ENCODE data around the gene SFR1.
"Not testable (repeated sequence)": the region's sequence is repeated elsewhere in the genome, so short reads cannot be mapped to it uniquely, and the experiment has no call there.

The SFR1 gene

DNA sequence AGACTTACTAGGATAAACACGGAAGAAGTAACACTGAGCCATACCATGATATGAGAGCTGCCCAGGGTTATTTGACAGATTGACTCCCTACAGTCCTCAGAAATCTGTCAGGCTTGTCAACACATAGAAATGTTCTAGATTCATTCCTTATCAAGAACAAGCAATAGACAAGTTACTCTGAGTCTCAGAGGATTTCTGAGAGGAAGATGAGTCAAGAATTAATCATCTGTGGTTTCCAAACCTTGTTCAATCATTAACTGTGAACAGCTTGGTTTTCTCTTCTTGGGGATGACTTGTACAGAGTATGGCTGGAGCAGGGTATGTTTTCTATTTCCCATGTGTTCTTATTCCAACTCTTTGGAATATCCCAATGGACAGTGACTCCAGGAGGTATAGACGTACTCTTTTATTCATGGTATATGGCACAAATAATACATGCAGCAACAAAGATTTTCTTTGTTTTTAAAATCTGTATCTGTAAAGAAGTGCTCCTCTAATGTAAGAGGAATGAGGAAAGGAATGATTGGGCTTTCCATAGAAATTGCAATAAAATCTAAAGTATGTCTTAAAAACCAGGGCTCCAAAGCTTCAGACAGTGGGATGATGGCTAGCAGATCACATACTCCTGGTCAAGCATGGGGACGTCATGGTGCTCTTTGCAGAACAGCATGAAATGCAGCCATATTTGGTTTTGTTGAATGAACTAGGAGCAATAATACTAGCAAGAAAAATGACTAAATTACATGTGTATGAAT lies 11.9 kb upstream of the SFR1 start:
- no peak for FAIRE-seq

GRCh38 chr10:104113376-104113956 lies 8.5 kb upstream of the SFR1 start:
- no peak for FAIRE-seq

DNA sequence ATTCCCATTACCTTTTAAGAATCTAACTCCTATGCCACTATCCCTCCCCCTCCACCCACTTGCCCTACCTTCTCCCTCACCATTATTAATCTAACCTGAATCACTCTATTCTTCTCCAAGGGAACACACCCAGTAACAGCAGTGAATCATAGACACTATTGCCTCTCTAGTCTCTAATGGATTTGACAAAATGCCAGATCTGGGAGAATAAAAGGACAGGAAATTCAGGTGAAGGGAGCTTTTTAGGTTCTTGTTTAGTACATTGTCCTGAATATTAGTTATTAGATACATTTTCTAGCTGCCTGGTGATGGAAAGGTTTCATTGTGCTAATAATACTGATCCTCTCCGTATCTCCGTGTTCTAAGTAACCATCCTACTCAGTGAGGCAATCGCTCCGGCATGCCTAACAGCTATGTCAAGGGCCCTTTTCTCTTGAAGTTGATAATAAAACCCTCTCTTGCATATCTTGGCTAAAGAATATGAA lies 4.1 kb upstream of the SFR1 start:
- no peak for FAIRE-seq

GRCh38 chr10:104119996-104120395 lies 2.0 kb upstream of the SFR1 start:
- no peak for FAIRE-seq

DNA sequence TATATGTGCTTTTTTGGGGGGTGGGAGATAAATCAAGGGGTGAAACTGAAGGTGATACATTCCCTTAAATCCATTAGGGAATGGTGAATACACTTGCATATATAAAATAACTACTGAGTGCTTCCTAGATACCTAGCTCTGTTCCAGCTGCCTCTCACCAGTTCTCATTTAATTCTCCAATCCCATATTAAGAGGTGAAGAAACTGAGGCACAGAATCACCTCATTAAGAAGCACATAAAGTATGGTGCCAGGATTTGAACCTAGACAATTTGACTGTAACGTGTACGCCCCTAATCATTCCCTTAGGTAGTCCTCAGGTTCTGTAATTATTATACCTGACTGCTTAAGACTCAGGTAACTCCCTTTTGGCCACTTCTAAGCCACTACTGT lies 1.5 kb upstream of the SFR1 start:
- no peak for FAIRE-seq

GRCh38 chr10:104120903-104121484 lies 977 bp upstream of the SFR1 start:
- FAIRE-seq: peak; percentile 61

DNA sequence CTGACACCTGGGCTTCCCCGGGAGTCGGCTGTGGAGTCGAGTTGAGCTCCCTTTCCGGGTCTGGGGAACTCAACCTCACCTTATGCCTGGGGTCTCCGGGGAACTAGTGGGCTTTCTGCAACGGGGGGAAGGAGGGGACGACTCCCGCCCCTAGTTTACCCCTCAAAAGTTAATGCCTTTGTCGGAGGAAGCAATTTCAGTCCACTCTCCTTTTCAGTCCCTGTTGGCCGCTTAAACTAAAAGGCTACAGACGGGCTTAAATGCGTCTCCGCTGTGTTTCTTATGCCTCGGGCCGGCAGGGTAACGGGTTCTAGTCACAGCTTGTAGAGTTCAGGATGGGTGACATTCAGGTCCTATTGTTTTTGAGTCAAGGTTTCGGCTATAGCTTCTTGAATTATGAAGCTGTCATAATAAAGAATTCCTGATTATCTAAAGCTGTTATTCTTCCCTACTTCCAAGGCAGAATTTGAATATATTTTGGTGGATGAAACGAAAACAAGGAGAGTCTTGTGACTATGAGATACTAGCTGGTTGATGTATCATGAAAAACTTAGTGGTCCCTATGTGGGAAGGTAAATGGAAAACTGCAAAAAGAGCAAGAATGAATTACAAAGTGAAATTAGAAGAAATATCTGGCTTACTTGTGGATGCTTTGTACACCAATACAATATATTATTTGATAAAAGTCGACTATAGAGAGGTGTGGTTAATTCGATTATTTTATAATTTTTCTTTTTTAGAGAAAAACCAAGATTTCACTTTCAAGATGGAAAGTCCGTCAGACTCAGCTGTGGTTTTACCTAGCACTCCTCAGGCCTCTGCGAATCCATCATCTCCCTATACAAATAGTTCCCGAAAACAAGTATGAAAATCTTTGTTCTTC lies 495 bp downstream of the SFR1 start:
- no peak for FAIRE-seq

- FAIRE-seq: peak; percentile 68
These were observed 1.4 kb downstream of the SFR1 start for GRCh38 chr10:104123397-104123796.

- no peak for FAIRE-seq
These were observed 5.4 kb downstream of the SFR1 start for GRCh38 chr10:104127411-104127810.

GRCh38 chr10:104128214-104128613 lies 6.2 kb downstream of the SFR1 start:
- no peak for FAIRE-seq

DNA sequence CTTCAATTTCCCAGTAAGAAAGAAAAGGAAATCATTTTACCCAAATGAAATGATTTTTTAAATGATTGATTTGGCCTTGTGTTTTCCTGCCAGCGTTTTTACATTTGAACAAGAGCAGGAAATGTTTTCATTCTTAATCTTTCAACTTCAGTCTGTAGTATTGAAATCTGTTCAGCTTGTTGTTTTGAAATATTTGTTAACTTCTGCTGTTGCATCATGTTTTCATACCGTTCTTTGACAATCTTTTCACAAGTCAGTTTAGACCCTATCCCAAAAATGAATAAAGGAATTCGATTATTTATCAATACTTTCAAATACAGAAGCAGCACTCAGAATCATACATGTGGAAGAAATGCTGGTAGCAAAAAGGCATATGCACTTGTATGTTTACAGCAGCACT lies 8.1 kb downstream of the SFR1 start:
- FAIRE-seq: no peak

GRCh38 chr10:104138131-104138530 lies 16.2 kb downstream of the SFR1 start:
- no peak for FAIRE-seq

- FAIRE-seq: peak; percentile 57
These were observed 17.2 kb downstream of the SFR1 start for GRCh38 chr10:104139221-104139620.

- FAIRE-seq: no peak
These were observed 20.1 kb downstream of the SFR1 start for GRCh38 chr10:104142081-104142480.

GRCh38 chr10:104143829-104144228 lies 21.9 kb downstream of the SFR1 start:
- FAIRE-seq: no peak

DNA sequence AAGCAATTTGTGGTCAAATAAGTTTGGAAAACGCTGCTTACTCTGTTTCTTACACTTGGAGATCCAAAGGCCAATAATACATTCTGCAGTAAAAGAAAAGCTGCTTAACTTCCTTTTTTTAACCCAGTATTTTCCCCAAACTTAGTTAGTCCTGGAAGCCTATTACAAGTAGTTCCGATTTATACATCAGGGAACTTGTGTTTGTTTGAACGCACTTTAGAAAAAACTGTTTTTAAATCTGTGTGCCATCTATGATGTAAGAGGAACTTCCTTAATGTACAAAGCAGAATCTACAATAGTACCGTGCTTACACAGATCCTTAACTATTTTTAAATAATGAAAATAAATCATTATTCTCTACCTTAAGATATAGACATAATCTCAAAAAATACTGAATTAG lies 23.0 kb downstream of the SFR1 start:
- no peak for FAIRE-seq

DNA sequence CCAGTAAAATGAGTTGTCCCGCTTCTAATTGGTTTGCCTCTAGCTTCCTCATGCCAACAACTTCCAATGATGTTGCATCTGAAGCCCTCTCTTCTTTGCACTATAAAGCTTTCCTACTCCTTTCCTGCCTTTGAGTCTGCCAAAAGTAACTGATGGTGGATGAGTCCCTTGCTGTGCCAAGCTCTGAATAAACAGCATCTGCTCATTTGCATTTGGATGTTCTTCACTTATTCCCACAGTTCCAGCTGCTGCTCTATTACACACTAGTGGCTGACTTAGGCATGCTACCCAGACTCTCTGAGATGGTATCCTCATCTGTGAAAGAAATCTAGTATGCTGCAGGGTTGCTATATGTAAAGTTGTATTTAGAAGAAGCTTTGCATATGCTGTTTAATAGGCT lies 24.9 kb downstream of the SFR1 start:
- no peak for FAIRE-seq

- no peak for FAIRE-seq
These were observed 28.2 kb downstream of the SFR1 start for GRCh38 chr10:104150139-104150538.

GRCh38 chr10:104151737-104152136 lies 29.8 kb downstream of the SFR1 start:
- no peak for FAIRE-seq

- no peak for FAIRE-seq
These were observed 33.6 kb downstream of the SFR1 start for GRCh38 chr10:104155591-104155990.

DNA sequence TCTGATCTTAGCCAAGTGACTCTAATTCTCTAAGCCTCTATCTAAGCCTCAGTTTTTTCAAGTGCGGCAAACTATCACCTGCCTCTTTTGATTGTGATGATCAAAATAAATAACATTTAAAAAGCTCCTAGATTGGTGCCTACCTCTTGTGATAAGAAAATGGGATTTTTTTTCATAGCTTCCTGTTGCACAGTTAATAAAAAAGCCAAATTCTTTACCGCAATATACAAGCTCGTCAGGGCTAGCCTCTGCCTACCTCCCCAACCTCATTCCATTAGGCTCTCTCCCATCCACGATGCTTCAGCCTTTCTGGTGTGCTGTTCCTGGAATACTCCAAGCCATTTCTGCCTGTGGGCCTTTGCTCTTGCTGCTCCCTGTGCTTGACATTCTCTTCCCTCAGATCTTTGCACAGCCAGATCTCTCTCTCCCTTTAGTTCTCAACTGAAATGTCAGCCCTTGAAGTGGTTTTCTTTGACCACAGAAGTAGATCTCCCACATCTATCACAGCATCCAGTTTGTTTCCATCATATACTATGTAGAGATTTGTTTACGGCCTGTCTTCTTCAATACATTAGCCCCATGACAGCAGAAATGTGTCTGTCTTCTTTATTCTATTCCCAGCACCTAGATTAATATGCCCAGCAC lies 48.8 kb downstream of the SFR1 start:
- FAIRE-seq: no peak

GRCh38 chr10:104174136-104174535 lies 52.2 kb downstream of the SFR1 start:
- not testable (repeated sequence) for FAIRE-seq

All from TTC549 (cell line).